Activated naive CD4-positive, alpha-beta T cell treated with anti-CD3 and anti-CD28 coated beads for 36 hours (primary cell): Measurements from ENCODE around the gene PARP8. TPM values are rescaled to one million over a fixed set of nuclear protein-coding genes. Genes with fewer than 3 reads are reported as not detected.
A peak's percentile ranks its signal among the peaks of the same experiment; 100 is the strongest.

ENCODE experiments used
- CTCF ChIA-PET: fragments of 350-600 bp; sonication (Branson Sonifier 250); formaldehyde crosslinking; loops from one replicate; lab custom pipeline; 2021; ENCODE audit warnings: antibody characterized with exemption; lab: Charles Lee
- DNase-seq: peaks from one replicate; pipeline ENCODE4 v3.0.0-alpha.2; 2020
- H3K27ac Mint-ChIP-seq: one replicate; pipeline ENCODE4 v1.8.0; 2021; ENCODE audit warnings: mild to moderate bottlenecking, mixed read lengths
- H3K27me3 Mint-ChIP-seq: one replicate; pipeline ENCODE4 v1.8.0; 2021; ENCODE audit warnings: low read depth, mixed read lengths
- H3K36me3 Mint-ChIP-seq: one replicate; pipeline ENCODE4 v1.8.0; 2021; ENCODE audit warnings: low read depth, mixed read lengths
- H3K4me1 Mint-ChIP-seq: one replicate; pipeline ENCODE4 v1.8.0; 2021; ENCODE audit warnings: low read depth, mixed read lengths
- H3K4me3 Mint-ChIP-seq: one replicate; pipeline ENCODE4 v1.8.0; 2021; ENCODE audit warnings: mild to moderate bottlenecking, moderate library complexity, mixed read lengths
- H3K9me3 Mint-ChIP-seq: one replicate; pipeline ENCODE4 v1.8.0; 2021; ENCODE audit warnings: mixed read lengths
- intact Hi-C: fragments of 100-400 bp; cut with micrococcal nuclease; formaldehyde crosslinking; loops from one replicate; pipeline ENCODE4 v1.15.1; 2023
- total RNA-seq, 2 experiments: library from RNA; stranded (reverse); gene quantifications; one replicate each; pipeline ENCODE4 v1.2.3, GENCODE V29; 2021

The PARP8 gene
- total RNA-seq, 2 experiments from 2014 or later, result 20.1 to 22.0 TPM

GRCh38 chr5:50730841-50731240 is 64.4 kb downstream of the PARP8 start:
- no peak overlapping the region for H3K4me3 Mint-ChIP-seq
- DNase-seq, result no peak
- H3K27me3 Mint-ChIP-seq, result no peaks in the 10 kb centered on the region
- H3K36me3 Mint-ChIP-seq, result peaks cover 3% of the 10 kb centered on the region
- no peaks in the 10 kb centered on the region for H3K9me3 Mint-ChIP-seq
- CTCF ChIA-PET, result no interaction called here
- intact Hi-C loops, result no loop called here
- no peak overlapping the region for H3K27ac Mint-ChIP-seq
- peaks cover 62% of the 10 kb centered on the region for H3K4me1 Mint-ChIP-seq

- H3K27ac Mint-ChIP-seq, result no peak overlapping the region
- H3K36me3 Mint-ChIP-seq, result peaks cover 3% of the 10 kb centered on the region
- H3K4me3 Mint-ChIP-seq, result no peak overlapping the region
- no peak for DNase-seq
- H3K9me3 Mint-ChIP-seq, result no peaks in the 10 kb centered on the region
- intact Hi-C loops, result no loop called here
- H3K4me1 Mint-ChIP-seq, result peaks cover 55% of the 10 kb centered on the region
- H3K27me3 Mint-ChIP-seq, result no peaks in the 10 kb centered on the region
- CTCF ChIA-PET, result interaction anchor here (0.6 to 1.8 kb wide), 3 partner anchors 9 to 206 kb away, joined by 3 to 4 read pairs (median 3); no protein-coding TSS in a partner anchor
These were observed 67.3 kb downstream of the PARP8 start for GRCh38 chr5:50733741-50734140.

- intact Hi-C loops, result loop anchor here (1.0 kb wide), 1 partner anchor 14 kb away; no protein-coding TSS in a partner anchor
- Mint-ChIP-seq H3K4me1 (peaks cover 48% of the 10 kb centered on the region), H3K4me3 (no peak overlapping the region), H3K27ac (no peak overlapping the region), H3K27me3 (no peaks in the 10 kb centered on the region), H3K9me3 (no peaks in the 10 kb centered on the region), H3K36me3 (no peaks in the 10 kb centered on the region)
- DNase-seq, result no peak
- CTCF ChIA-PET, result interaction anchor here (0.9 to 1.5 kb wide), 5 partner anchors 12 to 225 kb away, joined by 3 to 4 read pairs (median 3); partner anchors contain the start of gene PARP8
These were observed 72.4 kb downstream of the PARP8 start for GRCh38 chr5:50738864-50739263.

GRCh38 chr5:50740832-50741231 is 74.4 kb downstream of the PARP8 start:
- Mint-ChIP-seq H3K36me3 (no peaks in the 10 kb centered on the region), H3K9me3 (no peaks in the 10 kb centered on the region), H3K4me3 (no peak overlapping the region), H3K4me1 (peaks cover 48% of the 10 kb centered on the region), H3K27ac (no peak overlapping the region), H3K27me3 (no peaks in the 10 kb centered on the region)
- no peak for DNase-seq
- intact Hi-C loops, result no loop called here
- CTCF ChIA-PET, result no interaction called here

GRCh38 chr5:50744776-50745175 is 78.3 kb downstream of the PARP8 start:
- intact Hi-C loops, result loop anchor here (1.0 to 2.0 kb wide), 5 partner anchors 7 to 76 kb away; no protein-coding TSS in a partner anchor
- CTCF ChIA-PET, result interaction anchor here (0.7 to 1.4 kb wide), 2 partner anchors 15 to 58 kb away, joined by 3 to 6 read pairs; no protein-coding TSS in a partner anchor
- Mint-ChIP-seq H3K4me1 (peaks cover 57% of the 10 kb centered on the region), H3K27me3 (no peaks in the 10 kb centered on the region), H3K4me3 (peak overlapping the region; percentile 70), H3K27ac (peak overlapping the region; percentile 69), H3K36me3 (no peaks in the 10 kb centered on the region), H3K9me3 (no peaks in the 10 kb centered on the region)
- no peak for DNase-seq

- H3K4me3 Mint-ChIP-seq, result peak overlapping the region; percentile 70
- CTCF ChIA-PET, result interaction anchor here (0.8 to 1.8 kb wide), 3 partner anchors 16 to 304 kb away, joined by 4 to 6 read pairs (median 4); partner anchors contain the start of gene EMB
- H3K36me3 Mint-ChIP-seq, result no peaks in the 10 kb centered on the region
- intact Hi-C loops, result loop anchor here (1.0 to 2.0 kb wide), 5 partner anchors 8 to 77 kb away; no protein-coding TSS in a partner anchor
- no peaks in the 10 kb centered on the region for H3K27me3 Mint-ChIP-seq
- no peak for DNase-seq
- peak overlapping the region; percentile 69 for H3K27ac Mint-ChIP-seq
- no peaks in the 10 kb centered on the region for H3K9me3 Mint-ChIP-seq
- peaks cover 62% of the 10 kb centered on the region for H3K4me1 Mint-ChIP-seq
These were observed 78.9 kb downstream of the PARP8 start for GRCh38 chr5:50745221-50745910.

GRCh38 chr5:50749181-50749580 is 82.7 kb downstream of the PARP8 start:
- Mint-ChIP-seq H3K27me3 (no peaks in the 10 kb centered on the region), H3K27ac (peak overlapping the region; percentile 67), H3K4me1 (peaks cover 50% of the 10 kb centered on the region), H3K4me3 (no peak overlapping the region), H3K36me3 (peaks cover 3% of the 10 kb centered on the region), H3K9me3 (no peaks in the 10 kb centered on the region)
- DNase-seq, result no peak
- CTCF ChIA-PET, result interaction anchor here (0.5 to 1.0 kb wide), 3 partner anchors 11 to 262 kb away, joined by 3 to 5 read pairs (median 4); no protein-coding TSS in a partner anchor
- intact Hi-C loops, result no loop called here

- intact Hi-C loops, result loop anchor here (2.0 kb wide), 2 partner anchors 159 to 425 kb away; no protein-coding TSS in a partner anchor
- no peak for DNase-seq
- Mint-ChIP-seq H3K9me3 (no peaks in the 10 kb centered on the region), H3K27ac (peak overlapping the region; percentile 82), H3K4me1 (peaks cover 45% of the 10 kb centered on the region), H3K36me3 (peaks cover 5% of the 10 kb centered on the region), H3K27me3 (no peaks in the 10 kb centered on the region), H3K4me3 (peak overlapping the region; percentile 21)
- CTCF ChIA-PET, result no interaction called here
These were observed 83.4 kb downstream of the PARP8 start for GRCh38 chr5:50749873-50750272.

GRCh38 chr5:50751064-50751657 is 84.7 kb downstream of the PARP8 start:
- intact Hi-C loops, result loop anchor here (1.0 to 2.0 kb wide), 6 partner anchors 40 to 426 kb away; no protein-coding TSS in a partner anchor
- Mint-ChIP-seq H3K9me3 (no peaks in the 10 kb centered on the region), H3K4me3 (no peak overlapping the region), H3K4me1 (peaks cover 37% of the 10 kb centered on the region), H3K27me3 (no peaks in the 10 kb centered on the region), H3K27ac (peak overlapping the region; percentile 47), H3K36me3 (peaks cover 10% of the 10 kb centered on the region)
- CTCF ChIA-PET, result interaction anchor here (0.5 to 1.4 kb wide), 6 partner anchors 23 to 310 kb away, joined by 3 to 5 read pairs (median 4); partner anchors contain the start of gene EMB
- peak; percentile 52 for DNase-seq

- intact Hi-C loops, result no loop called here
- Mint-ChIP-seq H3K36me3 (peaks cover 11% of the 10 kb centered on the region), H3K4me1 (peaks cover 30% of the 10 kb centered on the region), H3K4me3 (no peak overlapping the region), H3K9me3 (no peaks in the 10 kb centered on the region), H3K27ac (no peak overlapping the region), H3K27me3 (no peaks in the 10 kb centered on the region)
- CTCF ChIA-PET, result interaction anchor here (0.6 to 1.4 kb wide), 2 partner anchors 9 to 313 kb away, joined by 3 to 4 read pairs; no protein-coding TSS in a partner anchor
- DNase-seq, result no peak
These were observed 86.4 kb downstream of the PARP8 start for GRCh38 chr5:50752800-50753199.

GRCh38 chr5:50759526-50760270 is 93.3 kb downstream of the PARP8 start:
- Mint-ChIP-seq H3K27me3 (no peaks in the 10 kb centered on the region), H3K27ac (no peak overlapping the region), H3K4me1 (peaks cover 2% of the 10 kb centered on the region), H3K4me3 (no peak overlapping the region), H3K9me3 (no peaks in the 10 kb centered on the region), H3K36me3 (peaks cover 10% of the 10 kb centered on the region)
- no peak for DNase-seq
- intact Hi-C loops, result no loop called here
- CTCF ChIA-PET, result interaction anchor here (1.5 kb wide), 1 partner anchor 11 kb away, joined by 5 read pairs; no protein-coding TSS in a partner anchor
